GM18909 (cell line): ENCODE results near the gene SPHK2.
"Not testable (repeated sequence)": the region's sequence is repeated elsewhere in the genome, so short reads cannot be mapped to it uniquely, and the experiment has no call there.

ENCODE experiments used
- ATAC-seq: cut with Tn5 transposase; IDR thresholded peaks from one replicate; pipeline ENCODE4 v1.9.1; 2021; ENCODE audit warnings: mild to moderate bottlenecking; ENCODE audit not compliant: unreplicated experiment, poor library complexity

The SPHK2 gene

DNA sequence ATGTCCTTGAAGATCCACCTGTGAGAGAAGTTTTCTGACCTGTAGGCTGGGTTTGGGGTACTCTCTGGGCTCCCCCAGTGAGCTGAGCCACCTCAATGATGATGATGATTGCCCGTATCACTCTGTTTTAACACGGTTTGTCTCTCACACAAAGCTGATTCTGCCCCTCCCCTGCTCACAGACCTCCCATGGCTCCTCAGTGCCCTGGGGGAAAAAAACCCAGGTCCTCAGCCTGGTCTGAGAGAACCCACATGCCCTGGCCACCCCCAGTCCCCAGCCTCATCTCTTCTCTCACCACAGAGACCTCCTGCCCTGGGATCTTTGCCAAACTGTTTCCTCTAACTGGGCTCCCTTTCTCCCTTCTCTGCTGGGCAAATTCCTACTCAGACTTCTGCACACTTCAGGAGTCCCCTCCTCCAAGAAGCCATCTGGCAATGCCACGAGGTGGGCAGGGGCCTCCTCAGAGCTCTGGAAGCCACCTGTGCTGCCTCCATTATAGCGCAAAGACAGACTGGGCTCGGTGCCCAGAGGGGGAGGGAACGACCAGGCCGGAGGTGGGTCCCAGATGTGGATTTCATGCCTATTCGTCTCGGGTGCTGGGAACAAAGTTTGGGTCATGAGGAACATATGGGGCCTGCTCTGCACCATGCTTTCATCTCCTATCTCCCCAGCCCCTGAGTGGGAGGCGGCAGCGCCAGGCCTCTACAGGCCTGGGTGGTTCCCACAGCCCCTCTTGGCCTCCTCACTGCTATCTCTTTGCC is 35.2 kb downstream of the SPHK2 start:
- ATAC-seq = no peak

DNA sequence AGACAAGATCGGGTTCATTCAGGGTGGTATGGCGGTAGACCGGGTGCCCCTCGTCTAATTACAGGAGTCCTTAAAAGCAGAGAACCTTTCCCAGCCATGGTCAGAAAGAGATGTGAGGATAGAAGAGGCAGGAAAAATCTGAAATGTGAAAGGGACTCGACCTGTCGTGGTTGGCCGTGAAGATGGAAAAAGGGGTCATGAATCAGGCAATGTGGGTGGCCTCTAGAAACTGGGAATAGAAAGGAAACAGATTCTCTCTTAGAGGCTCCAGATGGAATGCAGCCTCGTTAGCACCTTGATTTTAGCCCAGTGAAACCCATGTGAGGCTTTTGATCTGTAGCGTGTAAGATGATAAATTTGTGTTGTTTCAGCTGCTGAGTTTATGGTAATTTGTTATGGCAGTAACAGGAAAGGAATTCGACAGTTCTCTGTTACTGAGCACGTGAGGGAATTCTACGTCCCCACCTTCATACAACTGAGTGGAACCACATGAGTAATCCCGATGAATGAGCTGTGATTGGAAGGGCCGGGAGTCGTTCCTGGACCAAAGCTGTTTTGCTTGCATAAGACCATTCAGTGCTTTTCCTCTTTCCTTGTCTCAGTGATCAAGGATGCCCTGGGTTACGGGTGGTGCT is 37.7 kb downstream of the SPHK2 start:
- ATAC-seq = no peak

DNA sequence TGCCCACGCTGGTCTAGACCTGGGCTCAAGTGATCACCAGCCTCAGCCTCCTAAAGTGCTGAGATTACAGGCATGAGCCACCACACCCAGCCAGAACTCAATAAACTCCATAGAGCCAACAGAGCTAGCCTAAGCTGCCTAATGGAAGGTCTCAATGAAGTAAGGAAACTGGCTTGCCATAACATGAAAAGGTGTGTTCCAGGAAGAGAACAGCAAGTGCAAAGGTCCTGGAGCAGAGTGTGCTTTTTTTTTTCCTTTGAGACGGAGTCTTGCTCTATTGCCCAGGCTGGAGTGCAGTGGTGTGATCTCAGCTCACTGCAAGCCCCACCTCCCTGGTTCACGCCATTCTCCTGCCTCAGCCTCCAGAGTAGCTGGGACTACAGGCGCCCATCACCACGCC is 38.5 kb downstream of the SPHK2 start:
- not testable (repeated sequence) for ATAC-seq

- no peak for ATAC-seq
Observed at GRCh38 chr19:48658483-48658882, 39.2 kb downstream of the SPHK2 start.

- ATAC-seq = no peak
Observed at GRCh38 chr19:48659768-48660167, 40.5 kb downstream of the SPHK2 start.

DNA sequence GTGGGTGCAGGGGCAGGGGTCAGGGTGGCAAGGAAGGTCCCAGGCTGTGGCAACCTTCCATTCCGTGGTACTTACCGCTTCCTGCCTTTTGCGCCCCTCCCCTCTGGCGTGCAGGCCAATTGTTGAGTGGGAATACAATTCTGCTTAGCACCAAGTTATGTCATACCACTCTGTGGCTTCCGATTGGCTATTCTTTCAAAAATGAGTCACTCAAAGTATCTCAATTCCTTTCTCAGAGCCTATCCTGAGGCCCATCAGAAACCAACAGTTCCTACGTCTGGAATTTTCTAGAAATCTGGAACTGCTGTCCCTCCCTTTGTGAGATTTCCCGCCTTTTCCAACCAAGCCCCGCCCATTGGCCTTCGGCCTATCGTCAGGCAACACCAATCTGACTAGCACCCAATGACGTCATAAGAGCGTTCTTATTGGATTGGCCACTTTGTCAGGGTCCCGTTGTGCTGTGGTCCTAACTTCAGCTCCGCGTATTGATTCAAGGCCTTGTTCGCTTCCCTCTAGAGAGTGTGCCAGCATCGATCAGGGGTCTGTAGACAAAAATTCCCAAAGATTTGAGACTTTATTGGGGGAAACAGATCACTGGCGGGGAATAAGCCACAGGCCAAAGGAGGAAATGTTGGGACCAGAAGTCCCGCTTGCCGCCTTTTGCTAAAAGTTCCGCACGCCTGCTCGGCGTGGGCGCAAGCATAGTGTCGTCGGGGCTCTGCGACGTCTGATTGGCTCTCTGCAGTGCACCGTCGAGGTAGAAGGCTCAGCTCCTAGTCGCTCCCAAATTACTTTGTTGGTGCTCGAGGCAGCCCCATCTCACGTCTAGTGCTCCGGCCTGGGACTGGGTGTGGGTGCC is 41.8 kb downstream of the SPHK2 start:
- peak; percentile 79 for ATAC-seq

- no peak for ATAC-seq
Observed at GRCh38 chr19:48661711-48662090, 42.4 kb downstream of the SPHK2 start.

DNA sequence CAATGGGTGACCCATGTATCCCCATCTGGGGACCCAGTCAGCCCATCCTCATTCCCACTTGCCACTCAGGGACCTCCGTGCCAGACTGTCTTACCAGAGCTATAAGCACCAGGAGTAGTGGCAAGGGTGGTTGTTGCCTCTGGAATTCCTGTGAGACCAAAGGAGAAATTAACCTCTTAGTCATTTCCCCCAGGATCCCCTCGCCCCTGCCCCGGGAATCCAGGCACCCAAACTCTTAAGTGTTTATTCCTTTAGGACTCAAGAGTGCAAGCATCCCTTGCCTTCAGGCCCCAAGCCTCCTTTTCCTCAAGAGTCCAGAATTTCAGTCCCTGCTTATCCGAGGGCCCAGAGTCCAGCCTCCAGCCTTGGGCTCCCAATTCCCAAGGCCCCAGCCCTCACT is 44.4 kb downstream of the SPHK2 start:
- ATAC-seq = no peak

- ATAC-seq = no peak
Observed at GRCh38 chr19:48664476-48664875, 45.2 kb downstream of the SPHK2 start.

DNA sequence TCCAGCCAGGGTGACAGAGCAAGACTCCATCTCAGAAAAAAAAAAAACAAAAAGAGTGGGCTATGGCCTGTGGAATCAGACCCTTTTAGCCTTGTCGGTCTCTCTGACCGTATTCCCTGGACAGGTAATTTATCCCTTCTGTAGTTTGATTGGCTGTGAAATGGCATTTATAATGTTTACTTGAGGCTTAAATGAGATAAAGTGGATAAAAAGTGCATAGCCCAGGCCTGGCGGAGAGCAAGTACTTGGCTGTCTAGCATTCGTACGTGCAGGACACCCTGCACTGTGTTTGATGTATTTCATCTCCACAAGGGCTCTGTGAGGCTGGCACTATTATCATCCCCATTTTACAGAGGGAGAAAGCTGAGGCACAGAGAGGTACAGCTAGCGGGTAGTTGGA is 46.5 kb downstream of the SPHK2 start:
- ATAC-seq = no peak

GRCh38 chr19:48668332-48668731 is 49.0 kb downstream of the SPHK2 start:
- no peak for ATAC-seq

GRCh38 chr19:48668761-48669160 is 49.5 kb downstream of the SPHK2 start:
- no peak for ATAC-seq

DNA sequence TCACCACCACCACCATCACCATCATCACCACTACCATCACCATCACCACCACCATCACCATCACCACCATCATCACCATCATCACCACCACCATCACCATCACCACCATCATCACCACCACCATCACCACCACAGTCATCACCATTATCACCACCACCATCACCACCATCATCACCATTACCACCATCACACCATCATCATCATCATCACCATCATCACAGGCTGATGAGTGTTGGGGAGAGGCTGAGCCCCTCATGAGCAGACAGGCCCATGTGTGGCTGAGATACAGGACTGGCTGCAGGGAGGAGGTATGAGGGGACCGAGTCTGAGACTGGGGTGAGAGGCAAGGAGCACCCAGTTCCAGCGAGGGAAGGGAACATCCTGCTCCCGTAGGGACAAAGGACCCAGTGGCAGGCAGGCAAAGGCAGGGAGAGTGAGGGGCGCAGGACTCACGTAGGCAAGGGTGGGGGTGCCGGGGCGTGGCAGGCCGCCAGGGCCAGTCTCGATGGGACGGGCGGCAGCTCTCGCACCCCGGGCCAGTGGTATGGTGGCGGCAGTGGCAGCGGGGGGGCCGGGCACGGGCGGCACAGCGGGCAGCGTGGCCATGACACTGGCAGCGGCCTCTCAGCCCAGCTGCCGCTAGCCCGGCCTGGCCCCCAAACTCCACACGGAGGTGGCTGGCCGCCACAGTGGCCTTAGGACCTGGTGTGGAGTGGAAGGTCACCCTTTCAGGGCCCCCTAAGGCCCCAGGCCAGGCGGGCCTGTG is 50.8 kb downstream of the SPHK2 start:
- ATAC-seq = no peak

GRCh38 chr19:48670699-48671445 is 51.6 kb downstream of the SPHK2 start:
- ATAC-seq = no peak

GRCh38 chr19:48671446-48671995 is 52.2 kb downstream of the SPHK2 start:
- ATAC-seq = no peak

GRCh38 chr19:48672994-48673393 is 53.7 kb downstream of the SPHK2 start, which contains the start of gene NTN5:
NTN5 (minus strand) TSS chr19:48673017; CDS start chr19:48670986, 2,031 bp downstream.
- no peak for ATAC-seq

DNA sequence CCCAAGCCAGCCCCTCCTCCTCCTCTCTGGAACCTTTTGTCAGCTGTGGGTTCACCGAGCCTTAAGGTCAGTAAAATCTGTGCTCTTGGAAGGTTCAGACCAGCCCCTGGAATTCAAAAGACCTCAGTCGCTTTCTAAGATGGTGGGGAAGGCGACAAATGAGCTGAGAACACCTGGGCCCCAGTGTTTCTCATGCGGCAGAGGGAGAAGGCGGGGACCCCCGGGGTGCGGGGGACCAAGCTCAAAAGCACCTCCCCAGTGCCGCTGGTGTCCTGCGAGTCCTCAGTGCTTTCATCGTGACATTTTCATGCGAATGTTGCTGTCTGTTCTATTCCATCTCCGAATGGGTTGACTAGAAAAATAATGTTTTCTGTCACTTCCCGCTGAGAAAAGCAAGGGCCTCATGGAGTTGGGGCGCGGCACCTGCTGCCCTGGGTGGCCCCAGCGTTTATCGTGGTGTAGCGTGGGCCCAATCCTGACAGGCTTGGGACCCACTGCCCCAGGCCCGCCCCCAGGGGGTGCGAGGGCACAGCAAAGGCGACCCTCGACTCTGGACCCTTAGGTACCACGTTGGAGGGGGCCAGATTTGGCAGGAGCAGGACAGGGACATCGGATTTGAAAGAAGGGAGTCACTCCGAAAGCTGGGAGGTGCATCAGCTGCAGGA is 54.3 kb downstream of the SPHK2 start:
- ATAC-seq = no peak

DNA sequence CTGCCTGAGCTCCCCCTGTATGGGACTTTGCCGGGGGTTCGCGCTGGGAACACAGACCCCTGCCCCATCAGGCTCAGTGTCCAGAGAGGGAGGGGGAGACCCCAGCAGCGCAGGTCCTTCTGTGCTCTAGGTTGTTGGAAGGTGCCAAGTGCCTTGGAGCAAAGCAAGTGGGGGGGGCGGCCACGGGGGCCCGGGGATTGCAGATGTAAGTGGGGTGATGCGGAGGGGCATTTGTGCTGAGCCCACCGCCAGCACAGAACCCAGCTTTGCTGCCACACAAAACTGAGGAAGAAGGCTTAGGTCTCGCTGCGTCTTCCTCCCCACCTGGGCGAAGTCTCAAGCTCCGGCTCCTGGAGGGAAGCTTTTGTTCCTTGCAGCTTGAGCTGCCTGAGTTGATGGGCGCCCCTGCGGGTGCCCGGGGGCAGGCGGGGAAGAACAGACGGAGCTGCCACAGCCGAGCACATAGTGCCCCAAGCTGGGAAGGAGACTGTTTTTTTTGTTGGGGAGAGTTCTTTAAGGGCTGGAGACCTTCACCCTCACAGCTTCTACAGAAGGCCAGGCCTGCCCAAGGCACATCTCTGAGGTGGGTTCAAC is 55.0 kb downstream of the SPHK2 start:
- no peak for ATAC-seq
